GM12801 (cell line): ENCODE measurements around the gene NME4.

Experiments
- CTCF ChIP-seq: IDR thresholded peaks from one replicate; pipeline ENCODE4 v1.5.1; 2011; ENCODE audit warnings: control low read depth; ENCODE audit not compliant: insufficient read length; ENCODE audit errors: extremely low read depth

Gene NME4

GRCh38 chr16:397135-397661 is at the start of gene NME4:
Gene NME4, plus strand, starts transcription at chr16:397199. Its CDS starts 24 bp downstream, at chr16:397223.
- no peak for TF ChIP-seq CTCF

GRCh38 chr16:347203-347602 is 49.8 kb upstream of the NME4 start:
- no peak for TF ChIP-seq CTCF

GRCh38 chr16:349211-349610 is 47.8 kb upstream of the NME4 start:
- TF ChIP-seq CTCF: no peak

- no peak for TF ChIP-seq CTCF
These were observed 46.8 kb upstream of the NME4 start for GRCh38 chr16:350203-350602.

- no peak for TF ChIP-seq CTCF
These were observed 45.0 kb upstream of the NME4 start for GRCh38 chr16:351804-352520.

GRCh38 chr16:352547-353403 is 44.2 kb upstream of the NME4 start, which contains the start of gene AXIN1:
Gene AXIN1, minus strand, starts transcription at chr16:352723. Its CDS starts 5,698 bp downstream, at chr16:347025.
- no peak for TF ChIP-seq CTCF

- TF ChIP-seq CTCF: no peak
These were observed 43.4 kb upstream of the NME4 start for GRCh38 chr16:353404-354290.
